Upper lobe of left lung (tissue), 4 donors: ENCODE results near the gene CXCR5.

Experiments
- POLR2A ChIP-seq, 4 donors: fragments of 450-650 bp; IDR thresholded peaks; one replicate each; pipeline ENCODE4 v1.5.1; 2016 to 2017; ENCODE audit warnings: antibody characterized with exemption in 4 of 4, mild to moderate bottlenecking in 2 of 4
- POLR2AphosphoS5 ChIP-seq, 2 donors: sonication (generic); formaldehyde crosslinking; IDR thresholded peaks; one replicate each; pipeline ENCODE4 v1.5.1; 2017; ENCODE audit warnings: antibody characterized with exemption in 2 of 2

- TF ChIP-seq POLR2AphosphoS5 (IDR thresholded peaks at IDR 0.05) (no peak), POLR2A (IDR thresholded peaks at IDR 0.05) (no peak)
These were observed 706 bp upstream of the CXCR5 start for GRCh38 chr11:118883004-118883367.
